HG03159 (cell line): ENCODE results near the gene CPAMD8.

Experiments
- ATAC-seq: cut with Tn5 transposase; IDR thresholded peaks from one replicate; pipeline ENCODE4 v1.9.1; 2021; ENCODE audit warnings: mild to moderate bottlenecking, moderate library complexity; ENCODE audit not compliant: unreplicated experiment

Gene CPAMD8

GRCh38 chr19:17026706-17027534 lies at the start of gene CPAMD8:
Gene CPAMD8 (minus strand): TSS chr19:17026810. CDS start chr19:17026642, 168 bp downstream.
- ATAC-seq, result no peak

- ATAC-seq, result no peak
Measured at GRCh38 chr19:17075864-17076542, 49.4 kb upstream of the CPAMD8 start.

GRCh38 chr19:17075035-17075863 lies 48.6 kb upstream of the CPAMD8 start, which contains the start of the genes HAUS8 and MYO9B:
Gene HAUS8 (minus strand): TSS chr19:17075452. CDS start chr19:17075422, 30 bp downstream.
Gene MYO9B (plus strand): TSS chr19:17075777. CDS start chr19:17101718, 25,941 bp downstream.
- ATAC-seq, result peak; percentile 72

- ATAC-seq, result no peak
Measured at GRCh38 chr19:17074634-17075034, 48.0 kb upstream of the CPAMD8 start.

GRCh38 chr19:17073869-17074633 lies 47.4 kb upstream of the CPAMD8 start:
- ATAC-seq, result no peak

GRCh38 chr19:17070912-17071311 lies 44.3 kb upstream of the CPAMD8 start:
- no peak for ATAC-seq

GRCh38 chr19:17070421-17070820 lies 43.8 kb upstream of the CPAMD8 start:
- ATAC-seq, result no peak

GRCh38 chr19:17069193-17069592 lies 42.6 kb upstream of the CPAMD8 start:
- ATAC-seq, result no peak

- no peak for ATAC-seq
Measured at GRCh38 chr19:17063428-17063827, 36.8 kb upstream of the CPAMD8 start.

- no peak for ATAC-seq
Measured at GRCh38 chr19:17061691-17062090, 35.1 kb upstream of the CPAMD8 start.

- no peak for ATAC-seq
Measured at GRCh38 chr19:17061205-17061604, 34.6 kb upstream of the CPAMD8 start.

GRCh38 chr19:17060802-17061201 lies 34.2 kb upstream of the CPAMD8 start:
- no peak for ATAC-seq

- no peak for ATAC-seq
Measured at GRCh38 chr19:17058236-17058635, 31.6 kb upstream of the CPAMD8 start.

- no peak for ATAC-seq
Measured at GRCh38 chr19:17055636-17056035, 29.0 kb upstream of the CPAMD8 start.

- no peak for ATAC-seq
Measured at GRCh38 chr19:17054746-17055145, 28.1 kb upstream of the CPAMD8 start.

GRCh38 chr19:17052439-17052838 lies 25.8 kb upstream of the CPAMD8 start:
- no peak for ATAC-seq

- no peak for ATAC-seq
Measured at GRCh38 chr19:17049711-17050280, 23.2 kb upstream of the CPAMD8 start.

- ATAC-seq, result no peak
Measured at GRCh38 chr19:17048885-17049453, 22.4 kb upstream of the CPAMD8 start.

GRCh38 chr19:17045907-17046502 lies 19.4 kb upstream of the CPAMD8 start:
- no peak for ATAC-seq
